ENCODE measurements around the gene NUDT16L1. TPM values are rescaled to one million over a fixed set of nuclear protein-coding genes. Genes with fewer than 3 reads are reported as not detected.

NUDT16L1 gene
- total and polyA plus RNA-seq, 2 of the 13 experiments (the other 11 are each of a cell fraction or from before 2014, with no cell fraction given), result 28.0 to 40.5 TPM

DNA sequence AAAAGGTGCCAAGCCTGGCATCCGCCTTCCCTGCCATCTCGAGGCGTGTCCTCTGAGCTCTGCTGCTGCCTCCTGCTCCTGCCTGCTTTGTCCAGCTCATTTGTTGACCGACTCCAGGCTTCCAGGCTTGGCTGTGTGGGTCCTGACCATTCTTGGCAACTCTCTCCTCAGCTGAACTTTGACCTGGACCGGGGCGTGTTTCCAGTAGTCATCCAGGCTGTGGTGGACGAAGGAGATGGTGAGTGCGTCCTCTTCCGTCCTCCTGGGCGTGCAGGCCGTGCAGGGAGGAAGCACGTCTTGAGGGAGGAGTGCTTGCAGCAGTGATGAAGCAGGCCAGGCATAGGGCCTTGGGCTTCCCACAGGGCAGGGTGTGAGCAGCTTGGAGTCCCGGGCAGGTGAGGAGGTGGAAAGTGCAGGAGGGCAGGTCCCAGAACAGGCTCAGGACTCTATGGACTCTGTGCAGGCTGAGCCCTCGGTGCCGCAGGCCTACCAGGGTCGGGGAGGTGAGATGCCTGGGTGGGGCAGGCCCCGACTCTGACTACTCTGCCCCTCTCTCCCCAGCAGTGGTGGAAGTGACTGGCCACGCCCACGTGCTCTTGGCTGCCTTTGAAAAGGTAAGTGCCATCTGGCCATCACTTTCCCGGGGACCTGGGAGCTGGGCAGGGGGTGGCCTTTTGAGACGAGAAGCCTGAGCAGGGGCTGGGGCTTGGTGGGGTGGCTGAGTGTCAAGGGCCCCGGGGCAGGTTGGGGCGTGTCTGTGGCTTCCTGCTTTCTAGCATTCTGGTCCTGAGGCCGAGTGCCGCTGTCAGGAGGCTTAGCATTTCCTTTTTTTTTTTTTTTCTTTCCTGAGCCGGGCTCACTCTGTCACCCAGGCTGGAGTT is 28.6 kb upstream of the NUDT16L1 start (continued):
- TF ChIP-seq RBFOX2 (IDR thresholded peaks at IDR 0.05; ENCODE audit: low read depth, low read length) (no peak), SP5 (CRISPR knock-in tag; IDR thresholded peaks at IDR 0.05; ENCODE audit: borderline replicate concordance, low read depth) (peak; percentile 14; the same call in 1 of the 2 replicates), ZNF225 (CRISPR knock-in tag; IDR thresholded peaks at IDR 0.05) (0 out of 2 replicates have a peak, but pooled peaks have one; percentile 35), ZNF569 (CRISPR knock-in tag; IDR thresholded peaks at IDR 0.05; ENCODE audit: borderline replicate concordance) (no peak), TMF1 (CRISPR knock-in tag; IDR thresholded peaks at IDR 0.05; ENCODE audit: low read depth) (peak; percentile 3; the same call in 1 of the 2 replicates), TRAFD1 (CRISPR knock-in tag; IDR thresholded peaks at IDR 0.05; ENCODE audit: borderline replicate concordance) (no peak), HNRNPL (IDR thresholded peaks at IDR 0.05; ENCODE audit: low read depth, low read length) (0 out of 2 replicates have a peak, but pooled peaks have one; percentile 38), KLF12 (CRISPR knock-in tag; IDR thresholded peaks at IDR 0.05; ENCODE audit: borderline replicate concordance) (0 out of 2 replicates have a peak, but pooled peaks have one; percentile 55), ZBTB3 (CRISPR knock-in tag; IDR thresholded peaks at IDR 0.05; ENCODE audit: borderline replicate concordance, low read depth) (no peak), ZNF687 (CRISPR knock-in tag; IDR thresholded peaks at IDR 0.05) (peak; percentile 93), THAP7 (CRISPR knock-in tag; IDR thresholded peaks at IDR 0.05) (0 out of 2 replicates have a peak, but pooled peaks have one; percentile 26), ZNF230 (CRISPR knock-in tag; IDR thresholded peaks at IDR 0.05) (0 out of 2 replicates have a peak, but pooled peaks have one; percentile 54), CTCF (CRISPR knock-in tag; IDR thresholded peaks at IDR 0.05) (peak; percentile 61)
- TF ChIP-seq, protein P1, sequence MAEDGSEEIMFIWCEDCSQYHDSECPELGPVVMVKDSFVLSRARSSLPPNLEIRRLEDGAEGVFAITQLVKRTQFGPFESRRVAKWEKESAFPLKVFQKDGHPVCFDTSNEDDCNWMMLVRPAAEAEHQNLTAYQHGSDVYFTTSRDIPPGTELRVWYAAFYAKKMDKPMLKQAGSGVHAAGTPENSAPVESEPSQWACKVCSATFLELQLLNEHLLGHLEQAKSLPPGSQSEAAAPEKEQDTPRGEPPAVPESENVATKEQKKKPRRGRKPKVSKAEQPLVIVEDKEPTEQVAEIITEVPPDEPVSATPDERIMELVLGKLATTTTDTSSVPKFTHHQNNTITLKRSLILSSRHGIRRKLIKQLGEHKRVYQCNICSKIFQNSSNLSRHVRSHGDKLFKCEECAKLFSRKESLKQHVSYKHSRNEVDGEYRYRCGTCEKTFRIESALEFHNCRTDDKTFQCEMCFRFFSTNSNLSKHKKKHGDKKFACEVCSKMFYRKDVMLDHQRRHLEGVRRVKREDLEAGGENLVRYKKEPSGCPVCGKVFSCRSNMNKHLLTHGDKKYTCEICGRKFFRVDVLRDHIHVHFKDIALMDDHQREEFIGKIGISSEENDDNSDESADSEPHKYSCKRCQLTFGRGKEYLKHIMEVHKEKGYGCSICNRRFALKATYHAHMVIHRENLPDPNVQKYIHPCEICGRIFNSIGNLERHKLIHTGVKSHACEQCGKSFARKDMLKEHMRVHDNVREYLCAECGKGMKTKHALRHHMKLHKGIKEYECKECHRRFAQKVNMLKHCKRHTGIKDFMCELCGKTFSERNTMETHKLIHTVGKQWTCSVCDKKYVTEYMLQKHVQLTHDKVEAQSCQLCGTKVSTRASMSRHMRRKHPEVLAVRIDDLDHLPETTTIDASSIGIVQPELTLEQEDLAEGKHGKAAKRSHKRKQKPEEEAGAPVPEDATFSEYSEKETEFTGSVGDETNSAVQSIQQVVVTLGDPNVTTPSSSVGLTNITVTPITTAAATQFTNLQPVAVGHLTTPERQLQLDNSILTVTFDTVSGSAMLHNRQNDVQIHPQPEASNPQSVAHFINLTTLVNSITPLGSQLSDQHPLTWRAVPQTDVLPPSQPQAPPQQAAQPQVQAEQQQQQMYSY (CRISPR knock-in tag; IDR thresholded peaks at IDR 0.05), result peak; percentile 80; the same call in 1 of the 2 replicates

Measured in HepG2 (cell line).